HG02798 (cell line): ENCODE measurements around the gene ADD3.
A peak's percentile ranks its signal among the peaks of the same experiment; 100 is the strongest.

Experiments used
- ATAC-seq: cut with Tn5 transposase; IDR thresholded peaks from one replicate; pipeline ENCODE4 v1.9.1; 2021; ENCODE audit warnings: mild to moderate bottlenecking; ENCODE audit not compliant: unreplicated experiment, poor library complexity

ADD3 gene

GRCh38 chr10:110168601-110169481, 161.1 kb downstream of the ADD3 start:
- ATAC-seq, result no peak

- ATAC-seq, result no peak
These were observed 161.8 kb downstream of the ADD3 start for GRCh38 chr10:110169586-110169985.

- ATAC-seq, result no peak
These were observed 162.6 kb downstream of the ADD3 start for GRCh38 chr10:110170142-110170971.

GRCh38 chr10:110171032-110171431, 163.2 kb downstream of the ADD3 start:
- no peak for ATAC-seq

- no peak for ATAC-seq
These were observed 164.4 kb downstream of the ADD3 start for GRCh38 chr10:110172155-110172554.

- ATAC-seq, result no peak
These were observed 166.4 kb downstream of the ADD3 start for GRCh38 chr10:110174201-110174600.

GRCh38 chr10:110174816-110175215, 167.0 kb downstream of the ADD3 start:
- no peak for ATAC-seq

GRCh38 chr10:110175406-110175805, 167.6 kb downstream of the ADD3 start:
- ATAC-seq, result peak; percentile 45

GRCh38 chr10:110176141-110177030, 168.6 kb downstream of the ADD3 start:
- ATAC-seq, result no peak

- no peak for ATAC-seq
These were observed 171.4 kb downstream of the ADD3 start for GRCh38 chr10:110179220-110179619.

GRCh38 chr10:110181451-110181850, 173.7 kb downstream of the ADD3 start:
- ATAC-seq, result no peak

- no peak for ATAC-seq
These were observed 174.1 kb downstream of the ADD3 start for GRCh38 chr10:110181911-110182310.

GRCh38 chr10:110184398-110184797, 176.6 kb downstream of the ADD3 start:
- ATAC-seq, result no peak
